NK-92 (cell line): Measurements from ENCODE around the gene IFT22.
"Not testable (repeated sequence)": the region's sequence is repeated elsewhere in the genome, so short reads cannot be mapped to it uniquely, and the experiment has no call there.

Experiments used
- DNase-seq: peaks from one replicate; lab custom pipeline; 2025; ENCODE audit not compliant: unreplicated experiment; lab: John Stamatoyannopoulos, UW

Gene IFT22

DNA sequence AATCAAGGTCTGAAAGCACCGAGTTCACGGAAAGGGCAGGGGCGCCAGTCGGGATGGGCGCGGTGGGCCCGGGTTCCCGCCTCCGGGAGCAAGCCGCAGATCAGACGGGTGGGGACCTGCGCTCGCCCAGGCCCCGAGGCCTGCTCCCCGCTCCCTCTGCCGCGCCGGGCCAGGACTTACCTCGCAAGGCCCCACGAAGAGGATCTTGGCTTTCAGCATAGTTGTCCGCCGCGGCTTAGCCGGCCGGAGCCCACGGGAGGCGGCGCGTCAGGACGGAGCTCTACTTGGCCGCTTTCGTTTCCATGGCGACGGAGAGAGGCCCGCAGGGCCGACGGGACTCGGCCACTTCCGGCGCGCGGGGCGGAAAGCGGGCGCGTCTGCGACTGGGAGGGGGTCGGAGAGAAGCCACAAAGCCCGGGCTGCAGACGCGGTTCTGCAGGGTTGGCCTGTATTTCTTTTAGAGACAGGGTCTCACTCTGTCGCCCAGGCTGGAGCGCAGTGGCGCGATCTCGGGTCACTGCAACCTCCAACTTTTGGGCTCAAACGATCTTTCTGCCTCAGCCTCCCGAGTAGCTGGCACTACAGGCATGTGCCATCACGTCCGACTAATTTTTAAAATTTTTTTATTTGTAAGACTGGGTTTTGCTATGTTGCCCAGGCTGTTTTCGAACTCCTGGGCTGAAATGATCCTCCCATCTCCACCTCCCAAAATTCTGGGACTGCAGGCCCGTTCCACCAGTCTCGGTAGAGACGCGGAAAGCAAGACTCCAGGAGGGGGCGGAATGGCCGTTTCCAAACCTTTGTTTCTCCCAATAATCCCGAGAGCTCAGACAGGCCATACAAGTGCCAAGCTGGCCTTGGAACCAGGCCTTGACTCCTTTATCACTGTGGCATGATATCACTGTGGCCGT is at the start of gene IFT22:
Gene IFT22 (minus strand): TSS at position 322 of the 911 bp plus-strand sequence. CDS start 103 bp downstream, at position 219.
- DNase-seq = peak; percentile 12

DNA sequence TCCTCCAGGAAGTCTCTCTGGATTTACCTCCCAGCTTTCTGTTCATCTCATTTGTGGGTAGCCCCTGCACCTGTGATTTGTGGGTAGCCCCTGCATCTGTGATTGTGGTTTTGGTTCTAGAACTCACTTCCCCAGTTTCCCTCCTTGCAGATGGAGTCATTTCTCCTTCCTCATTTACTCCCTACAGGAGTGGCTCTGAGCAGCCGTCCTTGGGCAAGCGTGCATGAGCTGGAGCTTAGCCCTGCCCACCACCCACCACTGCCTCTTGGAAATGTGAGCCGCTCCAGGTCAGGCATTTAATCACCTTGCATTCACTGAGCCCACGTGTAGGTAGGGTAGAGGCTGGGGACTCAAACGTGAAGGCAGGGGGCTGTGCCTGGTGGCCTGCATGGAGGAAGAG is 49.2 kb upstream of the IFT22 start:
- no peak for DNase-seq

DNA sequence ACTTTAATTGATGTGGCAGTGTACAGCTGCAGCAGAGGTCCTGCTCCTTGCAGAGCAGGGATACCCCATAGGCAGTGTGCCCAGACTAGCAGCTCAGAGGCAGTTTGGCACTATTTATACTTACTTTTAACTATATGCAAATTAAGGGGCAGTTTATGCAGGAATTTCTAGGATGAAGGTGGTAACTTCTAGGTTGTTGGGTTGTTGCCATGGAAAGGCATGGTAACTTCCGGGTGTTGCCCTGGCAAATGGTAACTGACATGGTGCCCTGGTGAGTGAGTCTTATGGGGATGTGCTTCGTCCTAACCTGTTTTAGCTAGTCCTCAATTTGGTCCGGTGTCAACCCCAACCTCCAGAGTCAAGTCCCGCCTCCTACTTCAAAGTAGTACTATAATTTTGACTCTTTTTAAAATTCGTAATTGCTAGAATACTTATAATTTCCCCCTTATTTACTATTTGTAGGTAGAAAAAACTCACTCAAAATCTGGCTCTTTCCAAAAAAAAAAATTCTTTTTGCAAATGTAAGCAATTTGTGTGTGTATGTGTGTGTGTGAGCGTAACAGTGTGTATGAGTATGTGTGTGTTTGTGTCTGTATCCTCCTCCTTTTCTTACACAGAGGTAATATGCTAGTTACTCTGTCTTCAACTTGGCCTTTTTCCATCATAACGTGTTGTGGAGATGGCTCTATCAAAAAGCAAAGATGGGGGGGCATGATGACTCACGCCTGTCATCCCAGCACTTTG is 47.0 kb upstream of the IFT22 start:
- no peak for DNase-seq

DNA sequence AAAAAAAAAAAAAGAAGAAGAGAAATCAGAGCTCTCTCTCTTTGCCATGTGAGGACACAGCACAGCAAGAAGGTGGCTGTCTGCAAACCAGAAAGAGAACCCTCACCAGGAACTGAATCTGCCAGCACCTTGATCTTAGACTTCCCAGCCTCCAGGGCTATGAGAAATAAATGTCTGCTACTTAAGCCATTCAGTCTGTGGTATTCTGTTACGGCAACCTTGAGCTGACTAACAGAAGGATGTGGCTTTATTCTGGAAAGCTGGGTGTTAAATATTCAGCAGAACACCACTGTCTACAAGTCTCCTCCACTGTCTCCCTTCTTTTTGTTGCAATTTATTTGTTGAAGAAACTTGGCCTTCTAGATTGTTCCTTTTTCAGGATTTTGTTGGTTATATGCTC is 46.1 kb upstream of the IFT22 start:
- DNase-seq = no peak

DNA sequence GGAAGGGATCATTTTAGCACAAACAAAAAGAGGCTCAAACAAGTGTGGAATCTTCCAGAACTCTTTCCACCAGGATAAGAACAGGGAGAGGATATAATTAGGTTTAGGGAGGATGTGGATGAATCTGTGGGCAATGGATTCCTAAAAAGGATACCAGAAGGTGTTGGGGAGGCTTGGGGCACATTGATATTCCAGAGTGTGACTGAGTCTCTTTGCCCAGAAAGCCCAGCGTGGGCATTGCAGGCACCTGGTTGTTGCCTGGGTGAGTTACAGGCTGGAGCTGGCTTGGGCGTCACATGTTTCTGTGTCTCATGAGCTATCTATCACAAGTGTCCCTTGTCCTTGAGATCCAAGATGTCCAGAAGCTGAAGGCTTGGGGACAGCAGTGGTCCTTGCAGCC is 44.3 kb upstream of the IFT22 start:
- DNase-seq = no peak

DNA sequence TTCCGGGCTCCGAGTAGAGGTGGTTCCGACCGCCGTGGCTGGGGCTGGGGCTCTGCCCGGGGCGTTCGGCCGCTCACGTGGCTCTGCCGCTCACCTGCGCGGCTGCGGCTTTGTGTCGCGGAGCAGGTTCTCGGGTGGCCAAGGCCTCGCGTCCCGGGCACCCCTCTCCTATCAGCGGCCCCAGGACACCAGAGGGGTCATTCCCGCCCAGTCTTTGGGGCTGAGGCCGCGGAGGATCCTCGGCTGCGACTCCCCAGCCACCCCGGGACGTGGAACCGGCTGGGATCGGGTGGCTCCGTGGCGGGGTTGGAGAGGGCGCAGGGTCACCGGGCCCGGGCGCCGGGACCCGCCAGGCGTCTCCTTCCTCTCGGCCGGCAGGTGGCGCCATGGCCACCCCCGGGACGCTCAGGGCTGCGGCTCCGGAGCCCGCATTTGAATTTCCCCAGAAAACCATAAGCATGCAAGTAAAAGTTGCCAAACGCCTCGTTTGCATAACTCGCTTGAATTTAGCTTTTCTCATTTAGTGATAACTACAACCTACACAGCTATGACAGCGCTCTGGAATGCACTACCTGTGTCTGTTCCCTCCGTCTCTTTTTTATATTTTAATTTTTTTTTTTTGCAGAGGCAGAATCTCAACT is 42.2 kb upstream of the IFT22 start:
- DNase-seq = no peak

DNA sequence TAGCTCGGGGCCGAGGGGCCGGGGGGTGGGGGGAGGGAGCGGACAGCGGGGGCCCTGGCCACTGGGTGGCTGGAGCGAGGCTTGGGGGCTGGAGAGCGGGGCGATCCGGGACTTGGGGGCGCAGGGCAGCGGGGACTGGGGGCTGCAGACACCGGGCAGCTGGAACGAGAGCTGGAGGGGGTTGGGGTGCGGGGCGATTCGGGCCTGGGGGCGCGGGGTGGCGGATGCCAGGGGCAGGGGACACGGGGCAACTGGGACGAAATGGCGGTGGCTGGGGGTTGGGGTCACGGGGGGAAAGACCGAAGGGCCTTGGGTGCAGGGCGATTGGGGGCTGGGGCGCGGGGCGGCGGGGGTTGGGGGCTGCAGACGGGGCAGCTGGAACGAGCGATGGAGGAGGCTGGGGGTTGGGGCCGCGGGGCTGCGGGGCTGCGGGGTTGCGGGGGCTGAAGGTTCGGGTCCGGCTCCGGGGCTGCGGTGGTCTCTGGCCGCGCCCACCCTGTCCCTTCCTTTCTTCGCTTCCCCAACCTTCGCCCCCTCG is 41.7 kb upstream of the IFT22 start:
- no peak for DNase-seq

DNA sequence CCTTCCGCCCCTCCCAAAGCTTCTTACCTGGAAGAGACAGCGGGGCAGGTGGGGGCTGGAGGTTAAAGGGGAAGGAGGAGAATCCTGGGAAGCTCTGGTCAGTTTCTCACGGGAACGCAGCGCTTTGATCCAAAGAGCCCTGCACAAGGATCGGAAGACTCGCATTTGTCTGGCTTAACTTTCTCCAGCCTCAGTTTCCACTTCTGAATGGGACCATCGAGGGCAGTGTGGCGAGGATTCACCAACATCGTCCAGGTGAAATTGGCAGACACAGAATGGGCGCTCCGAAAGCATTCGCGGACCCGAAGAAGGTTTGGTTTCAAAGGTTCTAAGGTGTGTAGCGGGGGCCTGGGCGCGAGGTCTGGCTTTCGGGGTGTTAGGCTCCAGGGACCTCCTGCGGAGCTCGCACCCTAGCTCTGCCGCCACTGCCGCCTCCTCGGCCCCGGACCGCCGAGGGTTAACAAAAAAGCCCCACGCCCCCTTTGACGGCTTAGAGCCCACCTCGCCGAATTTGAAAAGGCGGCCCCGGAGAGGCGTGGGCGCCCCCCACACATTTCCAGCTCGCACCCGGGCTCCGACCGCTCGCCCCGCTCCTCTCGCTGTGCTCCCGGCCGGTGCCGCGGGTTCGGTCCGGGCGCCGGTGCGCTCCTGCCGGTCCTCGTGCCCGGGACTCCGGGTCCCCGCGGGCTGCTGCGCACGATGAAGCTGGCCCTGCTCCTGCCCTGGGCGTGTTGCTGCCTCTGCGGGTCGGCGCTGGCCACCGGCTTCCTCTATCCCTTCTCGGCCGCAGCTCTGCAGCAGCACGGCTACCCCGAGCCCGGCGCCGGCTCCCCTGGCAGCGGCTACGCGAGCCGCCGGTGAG is 41.0 kb upstream of the IFT22 start, which contains the start of gene COL26A1:
Gene COL26A1 (plus strand): TSS at position 542 of the 862 bp plus-strand sequence. CDS start 158 bp downstream, at position 700.
- no peak for DNase-seq

DNA sequence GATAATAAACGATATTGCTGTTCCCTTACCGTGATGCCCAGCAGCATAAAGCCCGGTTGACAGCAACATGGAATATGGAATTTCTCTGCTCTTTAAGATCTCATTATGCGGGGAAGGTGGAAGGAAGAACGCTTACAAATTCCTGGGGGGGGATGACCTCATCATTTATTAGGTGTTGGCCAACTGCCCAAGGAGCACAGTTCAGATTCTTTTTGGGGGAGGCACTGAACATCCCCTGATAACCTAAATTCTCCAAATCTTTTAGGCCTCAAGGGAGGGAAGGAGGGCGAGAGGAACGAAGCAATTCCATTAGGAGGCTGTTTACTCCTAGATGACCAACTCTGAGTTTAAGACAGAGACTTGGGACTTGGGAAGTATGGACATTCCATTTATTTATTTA is 35.8 kb upstream of the IFT22 start:
- DNase-seq = no peak

DNA sequence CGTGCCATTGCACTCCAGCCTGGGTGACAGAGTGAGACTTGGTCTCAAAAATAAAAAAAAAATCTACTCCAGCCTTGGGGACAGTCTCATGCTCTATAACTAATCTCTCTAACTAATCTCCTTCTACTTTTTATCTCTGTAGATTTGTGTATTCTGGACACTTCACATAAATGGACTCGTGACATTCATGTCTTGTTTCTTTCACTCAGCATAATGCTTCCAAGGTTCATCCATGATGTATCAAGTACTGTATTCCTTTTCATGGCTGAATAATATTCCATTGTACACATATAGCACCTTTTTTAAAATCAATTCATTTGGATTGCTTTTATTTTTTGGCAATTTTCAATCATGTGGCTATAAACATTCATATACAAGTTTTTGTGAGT is 31.3 kb upstream of the IFT22 start:
- DNase-seq = no peak

DNA sequence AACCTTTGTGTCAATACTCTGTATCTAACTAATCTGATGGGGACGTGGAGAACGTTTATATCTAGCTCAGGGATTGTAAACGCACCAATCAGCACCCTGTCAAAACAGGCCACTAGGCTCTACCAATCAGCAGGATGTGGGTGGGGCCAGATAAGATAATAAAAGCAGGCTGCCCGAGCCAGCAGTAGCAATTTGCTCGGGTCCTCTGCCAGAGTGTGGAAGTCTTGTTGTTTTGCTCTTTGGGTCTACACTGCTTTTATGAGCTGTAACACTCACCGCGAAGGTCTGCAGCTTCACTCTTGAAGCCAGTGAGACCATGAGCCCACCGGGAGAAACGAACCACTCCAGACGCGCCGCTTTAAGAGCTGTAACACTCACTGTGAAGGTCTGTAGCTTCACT is 27.7 kb upstream of the IFT22 start:
- not testable (repeated sequence) for DNase-seq

DNA sequence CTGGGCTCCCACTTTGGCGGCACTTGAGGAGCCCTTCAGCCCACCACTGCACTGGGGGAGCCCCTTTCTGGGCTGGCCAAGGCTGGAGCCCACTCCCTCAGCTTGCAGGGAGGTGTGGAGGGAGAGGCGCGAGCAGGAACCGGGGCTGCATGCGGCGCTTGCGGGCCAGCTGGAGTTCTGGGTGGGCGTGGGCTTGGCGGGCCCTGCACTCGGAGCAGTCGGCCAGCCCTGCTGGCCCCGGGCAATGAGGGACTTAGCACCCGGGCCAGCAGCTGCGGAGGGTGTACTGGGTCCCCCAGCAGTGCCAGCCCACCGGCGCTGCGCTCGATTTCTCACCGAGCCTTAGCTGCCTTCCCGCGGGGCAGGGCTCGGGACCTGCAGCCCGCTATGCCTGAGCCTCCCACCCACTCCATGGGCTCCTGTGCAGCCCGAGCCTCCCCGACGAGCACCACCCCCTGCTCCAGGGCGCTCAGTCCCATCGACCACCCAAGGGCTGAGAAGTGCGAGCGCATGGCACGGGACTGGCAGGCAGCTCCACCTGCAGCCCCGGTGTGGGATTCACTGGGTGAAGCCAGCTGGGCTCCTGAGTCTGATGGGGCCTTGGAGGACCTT is 26.9 kb upstream of the IFT22 start:
- not testable (repeated sequence) for DNase-seq

DNA sequence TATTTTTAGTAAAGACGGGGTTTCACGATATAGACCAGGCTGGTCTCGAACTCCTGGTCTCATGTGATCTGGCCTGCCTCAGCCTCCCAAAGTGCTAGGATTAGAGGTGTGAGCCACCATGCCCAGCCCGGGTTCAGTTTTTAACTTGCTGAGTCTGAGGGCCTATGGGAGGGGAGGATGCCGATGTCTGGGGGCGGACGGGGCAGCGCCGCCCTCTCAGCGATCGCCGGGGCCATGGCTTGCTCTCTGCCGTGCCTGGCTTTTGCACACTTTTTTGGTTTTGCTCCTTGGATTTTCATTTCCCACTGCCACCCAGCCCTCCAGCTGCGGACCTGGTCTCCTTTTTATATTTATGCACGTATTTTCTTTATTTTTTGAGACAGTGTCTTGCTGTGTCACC is 25.9 kb upstream of the IFT22 start:
- DNase-seq = no peak

DNA sequence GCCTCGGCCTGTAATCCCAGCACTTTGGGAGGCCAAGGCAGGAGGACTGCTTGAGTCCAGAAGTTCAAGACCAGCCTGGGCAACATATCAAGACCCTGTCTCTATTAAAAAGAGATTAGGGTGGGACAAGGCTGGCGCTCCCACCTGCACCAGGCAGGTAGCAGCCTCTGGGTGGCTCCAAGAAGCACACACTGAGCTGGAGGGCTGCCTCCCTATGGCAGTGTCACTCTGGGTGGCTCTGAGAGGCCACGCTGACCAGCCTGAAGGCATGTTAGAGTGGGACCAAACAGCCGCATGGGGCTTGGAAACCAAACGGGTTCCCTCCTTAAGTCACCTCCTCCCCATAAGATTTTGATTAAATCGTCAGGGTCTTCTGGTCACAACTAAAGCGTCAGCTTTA is 21.3 kb upstream of the IFT22 start:
- DNase-seq = no peak

DNA sequence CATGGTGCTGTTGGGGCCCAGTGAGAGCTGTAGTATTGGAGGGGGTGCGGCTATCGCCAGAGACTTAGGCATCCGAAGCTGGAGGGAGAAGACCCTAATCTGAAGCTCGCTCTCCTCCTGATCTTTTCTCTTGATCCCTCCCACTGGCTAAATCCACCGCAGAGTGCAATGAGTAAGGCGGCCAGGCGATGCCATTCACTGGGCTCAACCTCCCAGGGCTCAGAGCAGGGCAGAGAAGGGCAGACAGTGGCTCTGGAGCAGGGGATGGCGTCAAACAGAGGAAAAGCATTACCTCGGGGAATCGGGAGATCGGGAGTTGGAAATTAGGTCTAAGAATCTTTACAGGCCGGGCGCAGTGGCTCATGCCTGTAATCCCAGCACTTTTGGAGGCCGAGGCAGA is 18.8 kb upstream of the IFT22 start:
- DNase-seq = no peak

DNA sequence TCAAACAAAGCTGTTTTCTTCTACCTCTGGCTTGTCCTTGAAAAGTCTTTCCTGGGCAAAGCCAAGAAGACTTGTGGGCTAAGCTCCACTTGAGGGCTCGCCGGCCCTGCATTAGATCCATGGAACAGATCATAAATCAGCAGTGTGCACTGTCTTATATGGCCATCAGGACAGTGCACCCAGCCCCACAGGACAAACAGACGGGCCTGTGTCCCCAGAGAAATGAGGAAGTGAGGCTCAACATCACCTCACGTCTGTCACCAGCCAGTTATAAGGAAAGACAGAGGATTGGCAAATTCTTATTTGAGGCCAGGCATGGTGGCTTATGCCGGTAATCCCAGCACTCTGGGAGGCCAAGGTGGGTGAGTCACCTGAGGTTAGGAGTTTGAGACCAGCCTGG is 12.3 kb upstream of the IFT22 start:
- DNase-seq = no peak

DNA sequence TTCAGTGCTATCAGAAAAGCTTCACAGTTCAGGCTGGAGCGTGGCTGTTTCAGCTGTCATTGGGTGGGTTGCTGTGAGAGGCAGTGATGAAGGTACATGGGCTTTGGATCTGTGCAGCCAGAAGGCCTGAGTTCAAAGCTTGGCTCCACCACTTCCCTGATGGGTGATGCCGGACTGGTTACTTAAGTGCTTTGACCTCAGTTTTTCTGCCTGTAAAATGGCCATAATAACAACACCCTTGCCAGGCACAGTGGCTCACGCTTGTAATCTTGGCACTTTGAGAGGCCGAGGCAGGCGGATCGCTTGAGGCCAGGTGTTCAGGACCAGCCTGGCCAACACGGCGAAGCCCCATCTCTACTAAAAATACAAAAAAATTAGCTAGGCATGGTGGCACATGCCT is 10.4 kb upstream of the IFT22 start:
- no peak for DNase-seq

DNA sequence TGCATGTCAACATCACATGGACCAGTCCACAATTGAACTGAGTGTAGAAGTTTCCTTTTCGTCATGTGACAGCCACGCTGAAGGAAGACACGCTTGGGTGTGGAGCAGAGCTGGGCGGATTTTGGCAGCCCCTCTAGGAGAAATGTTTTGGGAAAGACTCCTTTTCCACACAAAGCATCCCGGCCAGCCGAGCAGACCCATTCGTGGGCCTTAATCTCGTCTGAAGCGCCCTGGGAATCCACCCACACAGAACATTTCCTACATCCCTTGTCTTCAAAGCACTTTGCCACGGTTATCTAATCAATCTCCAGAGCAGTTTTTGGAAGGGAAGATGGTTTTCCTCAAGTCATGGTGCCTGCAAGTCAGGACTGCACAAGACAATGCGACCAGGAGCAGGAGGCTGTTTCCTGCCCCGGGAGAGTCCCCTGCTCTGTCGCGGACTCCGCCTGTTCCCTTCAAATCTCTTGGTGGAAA is 8.4 kb upstream of the IFT22 start:
- DNase-seq = no peak

DNA sequence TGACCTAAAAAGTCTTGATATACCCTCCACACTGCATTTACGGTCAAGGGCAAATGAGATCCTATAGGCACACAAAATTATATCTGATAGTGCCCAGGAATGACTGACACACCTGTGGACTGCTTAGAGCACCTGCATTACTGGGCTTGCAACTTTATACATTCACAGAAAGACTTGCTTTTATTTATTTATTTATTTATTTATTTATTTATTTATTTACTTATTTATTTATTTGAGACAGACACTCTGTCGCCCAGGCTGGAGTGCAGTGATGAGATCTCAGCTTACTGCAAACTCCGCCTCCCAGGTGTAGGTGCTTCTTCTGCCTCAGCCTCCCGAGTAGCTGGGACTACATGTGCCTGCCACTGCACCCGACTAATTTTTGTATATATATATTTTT is 6.5 kb upstream of the IFT22 start:
- DNase-seq = no peak

DNA sequence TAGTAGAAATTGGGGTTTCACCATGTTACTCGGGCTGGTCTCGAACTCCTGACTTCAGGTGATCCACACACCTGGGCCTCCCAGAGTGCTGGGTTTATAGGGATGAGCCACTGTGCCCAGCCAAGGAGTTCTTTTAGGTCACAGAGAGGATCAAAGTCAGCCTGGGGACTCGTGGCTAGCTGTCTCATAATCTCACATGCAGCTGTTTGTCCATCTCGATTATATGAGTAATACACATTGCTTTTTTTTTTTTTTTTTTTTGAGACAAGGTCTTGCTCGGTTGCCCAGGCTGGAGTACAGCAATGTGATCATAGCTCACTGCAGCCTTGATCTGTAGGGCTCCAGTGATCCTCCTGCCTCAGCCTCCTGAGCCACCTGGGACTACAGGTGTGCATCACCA is 2.2 kb downstream of the IFT22 start:
- DNase-seq = no peak
